ENCODE measurements around the gene HOXA6. TPM values are rescaled to one million over a fixed set of nuclear protein-coding genes. Genes with fewer than 3 reads are reported as not detected.
A peak's percentile ranks its signal among the peaks of the same experiment; 100 is the strongest.

Gene HOXA6
- total RNA-seq, 1 experiment from 2014 or later = not detected

- Mint-ChIP-seq H3K27me3 (ENCODE audit: low read depth) (peaks cover 98% of the 10 kb centered on the region), H3K4me3 (no peak overlapping the region), H3K4me1 (peaks cover 3 to 11% of the 10 kb centered on the region in 2 experiments; a peak in 3 of 4 replicates), H3K27ac (no peak overlapping the region; a peak in 1 of 7 replicates), H3K9me3 (peaks cover 13 to 19% of the 10 kb centered on the region in 2 experiments), H3K36me3 (ENCODE audit: insufficient read depth in 1 of 3, low read depth in 3 of 3) (peaks cover 0 to 6% (median 0%) of the 10 kb centered on the region in 3 experiments; a peak in 3 of 7 replicates)
- H2AK5ac ChIP-seq (ENCODE audit: insufficient read length, low read length) = no peak overlapping the region
- H2AFZ ChIP-seq (ENCODE audit: low read length) = no peak overlapping the region
- TF ChIP-seq CTCF (conservative IDR thresholded peaks at IDR 0.05) = no peak
- no peak overlapping the region for H3K27ac ChIP-seq (ENCODE audit: insufficient read length, low read depth, low read length)
- H4K20me1 ChIP-seq (ENCODE audit: control insufficient read depth, insufficient read depth, insufficient read length) = no peaks in the 10 kb centered on the region
- no peak overlapping the region for H2BK12ac ChIP-seq (ENCODE audit: insufficient read length, low read depth, low read length)
- H3K23me2 ChIP-seq (ENCODE audit: insufficient read length, low read depth, low read length, poor library complexity, severe bottlenecking) = no peaks in the 10 kb centered on the region
- H3K23ac ChIP-seq (ENCODE audit: insufficient read length, low read depth, low read length) = no peak overlapping the region
- H3K18ac ChIP-seq (ENCODE audit: insufficient read length, low read depth, low read length) = no peak overlapping the region
- H4K8ac ChIP-seq (replicated peaks; ENCODE audit: insufficient read length, low read depth, low read length) = no peak overlapping the region
- peak; percentile 28 for DNase-seq
- no peak overlapping the region for H3K56ac ChIP-seq (ENCODE audit: insufficient read length, low read depth, low read length)
- no peak overlapping the region for H4K5ac ChIP-seq (ENCODE audit: insufficient read length, low read depth, low read length)
- H3K9me3 ChIP-seq (ENCODE audit: control insufficient read depth, low read depth, low read length) = no peaks in the 10 kb centered on the region
- no peaks in the 10 kb centered on the region for H3K79me1 ChIP-seq (ENCODE audit: insufficient read depth, low read depth, low read length, poor library complexity, severe bottlenecking)
- no peak overlapping the region for H2BK5ac ChIP-seq (ENCODE audit: insufficient read length, low read length)
- WGBS (ENCODE audit: extremely low coverage, insufficient read length, low lambda C conversion rate) = no CpG with 5 or more reads among the region's 35 CpGs
- H3T11ph ChIP-seq (ENCODE audit: low read length) = no peak overlapping the region
- H3K9ac ChIP-seq (ENCODE audit: extremely low read depth, insufficient read length, low read length) = no peak overlapping the region
- no peaks in the 10 kb centered on the region for H3K4me1 ChIP-seq (ENCODE audit: insufficient read depth, low read length)
- no peak overlapping the region for H4K91ac ChIP-seq (ENCODE audit: insufficient read length, low read depth, low read length)
- H3K4me2 ChIP-seq (ENCODE audit: insufficient read depth, insufficient read length, low read length) = no peak overlapping the region
- H3K27me3 ChIP-seq (ENCODE audit: insufficient read depth, low read length) = peaks cover 97% of the 10 kb centered on the region
- no peak overlapping the region for H2BK20ac ChIP-seq (ENCODE audit: low read depth, low read length, poor library complexity, severe bottlenecking)
- no peak overlapping the region for H2BK15ac ChIP-seq (ENCODE audit: low read depth, low read length)
- H3K14ac ChIP-seq (ENCODE audit: insufficient read depth, low read length) = no peak overlapping the region
- no peaks in the 10 kb centered on the region for H3K79me2 ChIP-seq (ENCODE audit: insufficient read depth, low read length)
- no peak overlapping the region for H2BK120ac ChIP-seq (ENCODE audit: low read depth, low read length, poor library complexity, severe bottlenecking)
- no peak overlapping the region for H3K4ac ChIP-seq (ENCODE audit: low read depth, low read length)
Observed at GRCh38 chr7:27158436-27159265, 11.1 kb upstream of the HOXA6 start.

Measured in H9 (cell line).